Neural cell (in vitro differentiated cells): Measurements from ENCODE around the gene UBASH3A. TPM values are rescaled to one million over a fixed set of nuclear protein-coding genes. Genes with fewer than 3 reads are reported as not detected.

Source experiments
- H2AFZ ChIP-seq: fragments of 200-600, 300-800 bp; sonication (generic), shearing (Covaris generic); 2 replicates; pipeline ENCODE4 v1.6.0; 2014; ENCODE audit warnings: low read depth, mild to moderate bottlenecking, antibody characterized with exemption, low read length, moderate library complexity
- H3F3A ChIP-seq: fragments of 200-600 bp; shearing (Covaris generic); 2 replicates; pipeline ENCODE4 v1.6.1; 2016; ENCODE audit warnings: mild to moderate bottlenecking, moderate library complexity, mixed read lengths, antibody characterized with exemption, low read length; ENCODE audit not compliant: insufficient read depth, poor library complexity, severe bottlenecking
- H3K27ac ChIP-seq: fragments of 200-600, 300-800 bp; sonication (generic), shearing (Covaris generic); 2 replicates; pipeline ENCODE4 v1.5.1; 2014; ENCODE audit warnings: mild to moderate bottlenecking, low read length, moderate library complexity
- H3K27me3 ChIP-seq: fragments of 300-800, 200-600 bp; sonication (generic), shearing (Covaris generic); 2 replicates; pipeline ENCODE4 v1.6.0; 2014; ENCODE audit warnings: mild to moderate bottlenecking, low read depth, low read length, moderate library complexity; ENCODE audit not compliant: insufficient read depth
- H3K36me3 ChIP-seq: fragments of 300-800, 200-600 bp; sonication (generic), shearing (Covaris generic); 2 replicates; pipeline ENCODE4 v1.5.1; 2014; ENCODE audit warnings: mild to moderate bottlenecking, antibody characterized with exemption, low read length, moderate library complexity; ENCODE audit not compliant: insufficient read depth
- H3K4me2 ChIP-seq: fragments of 300-800, 200-600 bp; sonication (generic), shearing (Covaris generic); 2 replicates; pipeline ENCODE4 v1.6.0; 2014; ENCODE audit warnings: mild to moderate bottlenecking, low read length
- H3K4me3 ChIP-seq: fragments of 300-800, 200-600 bp; sonication (generic), shearing (Covaris generic); 2 replicates; pipeline ENCODE4 v1.5.1; 2014; ENCODE audit warnings: mild to moderate bottlenecking, low read length, moderate library complexity
- H3K79me2 ChIP-seq: fragments of 200-600 bp; shearing (Covaris generic); replicated peaks from 2 replicates; pipeline ENCODE4 v1.6.0; 2014; ENCODE audit warnings: mild to moderate bottlenecking, low read length, moderate library complexity; ENCODE audit not compliant: insufficient read depth
- H3K9ac ChIP-seq: fragments of 300-800, 200-600 bp; sonication (generic), shearing (Covaris generic); 2 replicates; pipeline ENCODE4 v1.6.1; 2016; ENCODE audit warnings: mild to moderate bottlenecking, low read length, mixed read lengths
- H3K9me2 ChIP-seq: fragments of 200-600 bp; shearing (Covaris generic); 2 replicates; pipeline ENCODE4 v1.6.1; 2016; ENCODE audit warnings: mild to moderate bottlenecking, low read length, mixed read lengths; ENCODE audit not compliant: insufficient read depth
- H3K9me3 ChIP-seq: fragments of 200-600, 300-800 bp; sonication (generic), shearing (Covaris generic); 2 replicates; pipeline ENCODE4 v1.6.1; 2016; ENCODE audit warnings: mild to moderate bottlenecking, mixed run types, low read length, moderate library complexity, mixed read lengths
- H4K20me1 ChIP-seq: fragments of 200-600 bp; shearing (Covaris generic); 2 replicates; pipeline ENCODE4 v1.6.1; 2016; ENCODE audit warnings: mild to moderate bottlenecking, mixed run types; ENCODE audit not compliant: insufficient read depth
- CTCF ChIP-seq: fragments of 450-650 bp; IDR thresholded peaks from 2 replicates; pipeline ENCODE4 v1.5.1; 2014; ENCODE audit warnings: antibody characterized with exemption, mild to moderate bottlenecking, moderate library complexity; ENCODE audit not compliant: poor library complexity, severe bottlenecking
- EP300 ChIP-seq: fragments of 450-650 bp; conservative IDR thresholded peaks from 2 replicates; pipeline ENCODE4 v1.6.1; 2014; ENCODE audit warnings: antibody characterized with exemption, mild to moderate bottlenecking, moderate library complexity; ENCODE audit not compliant: poor library complexity, severe bottlenecking
- EZH2 ChIP-seq: fragments of 200-600, 300-800 bp; shearing (Covaris generic), sonication (generic); IDR thresholded peaks from 2 replicates; pipeline ENCODE4 v1.6.1; 2014; ENCODE audit warnings: antibody characterized with exemption, low read length, borderline replicate concordance, mild to moderate bottlenecking; ENCODE audit not compliant: insufficient read depth, poor library complexity, severe bottlenecking
- MXI1 ChIP-seq: fragments of 450-650 bp; conservative IDR thresholded peaks from 2 replicates; pipeline ENCODE4 v1.6.1; 2014; ENCODE audit warnings: antibody characterized with exemption, mild to moderate bottlenecking; ENCODE audit not compliant: poor library complexity, severe bottlenecking
- POLR2AphosphoS5 ChIP-seq: IDR thresholded peaks from 2 replicates; pipeline ENCODE4 v1.6.1; 2012
- RAD21 ChIP-seq: fragments of 450-650 bp; conservative IDR thresholded peaks from 2 replicates; pipeline ENCODE4 v1.6.1; 2014; ENCODE audit warnings: antibody characterized with exemption, mild to moderate bottlenecking, moderate library complexity
- REST ChIP-seq: IDR thresholded peaks from 2 replicates; pipeline ENCODE4 v1.6.1; 2012; ENCODE audit warnings: borderline replicate concordance
- SMC3 ChIP-seq: fragments of 450-650 bp; conservative IDR thresholded peaks from 2 replicates; pipeline ENCODE4 v1.6.1; 2014; ENCODE audit warnings: antibody characterized with exemption, mild to moderate bottlenecking, moderate library complexity; ENCODE audit not compliant: poor library complexity
- TAF1 ChIP-seq: IDR thresholded peaks from 2 replicates; pipeline ENCODE4 v1.6.1; 2012; ENCODE audit warnings: low read depth
- polyA plus RNA-seq: library from polyadenylated mRNA; depleted of rRNA; stranded (reverse); fragments of >200 nt; gene quantifications from 2 replicates; pipeline ENCODE4 v1.2.3, GENCODE V29; 2014

Gene UBASH3A
- polyA plus RNA-seq, 1 donor from 2014 or later, result not detected

GRCh38 chr21:42404539-42404938 is 837 bp downstream of the UBASH3A start:
- H3K79me2 ChIP-seq, result no peaks in the 10 kb centered on the region
- no peak overlapping the region for H3K4me3 ChIP-seq
- no peak overlapping the region for H3K4me2 ChIP-seq
- no peak overlapping the region for H3K9ac ChIP-seq
- TF ChIP-seq EP300 (no peak), TAF1 (no peak), POLR2AphosphoS5 (no peak), REST (no peak), CTCF (no peak), EZH2 (no peak), MXI1 (no peak), RAD21 (no peak), SMC3 (no peak)
- no peaks in the 10 kb centered on the region for H4K20me1 ChIP-seq
- no peaks in the 10 kb centered on the region for H3K9me2 ChIP-seq
- H3K9me3 ChIP-seq, result no peaks in the 10 kb centered on the region
- no peaks in the 10 kb centered on the region for H3F3A ChIP-seq
- H3K36me3 ChIP-seq, result no peaks in the 10 kb centered on the region
- H2AFZ ChIP-seq, result no peak overlapping the region
- no peak overlapping the region for H3K27ac ChIP-seq
- no peaks in the 10 kb centered on the region for H3K27me3 ChIP-seq

GRCh38 chr21:42405064-42406013 is 1.6 kb downstream of the UBASH3A start:
- H3K27me3 ChIP-seq, result no peaks in the 10 kb centered on the region
- no peaks in the 10 kb centered on the region for H3F3A ChIP-seq
- no peak overlapping the region for H3K4me3 ChIP-seq
- H2AFZ ChIP-seq, result no peak overlapping the region
- no peak overlapping the region for H3K9ac ChIP-seq
- H3K36me3 ChIP-seq, result no peaks in the 10 kb centered on the region
- H3K79me2 ChIP-seq, result no peaks in the 10 kb centered on the region
- no peak overlapping the region for H3K4me2 ChIP-seq
- TF ChIP-seq SMC3 (no peak), EZH2 (no peak), TAF1 (no peak), RAD21 (no peak), POLR2AphosphoS5 (no peak), EP300 (no peak), REST (no peak), MXI1 (no peak), CTCF (no peak)
- H3K9me2 ChIP-seq, result no peaks in the 10 kb centered on the region
- no peak overlapping the region for H3K27ac ChIP-seq
- no peaks in the 10 kb centered on the region for H3K9me3 ChIP-seq
- H4K20me1 ChIP-seq, result no peaks in the 10 kb centered on the region
